ENCODE data around the gene GRM4. TPM values are rescaled to one million over a fixed set of nuclear protein-coding genes. Genes with fewer than 3 reads are reported as not detected.

The GRM4 gene
- total and polyA plus RNA-seq, 10 donors, result 0.02 to 0.26 (median 0.09) TPM; not detected in 3

DNA sequence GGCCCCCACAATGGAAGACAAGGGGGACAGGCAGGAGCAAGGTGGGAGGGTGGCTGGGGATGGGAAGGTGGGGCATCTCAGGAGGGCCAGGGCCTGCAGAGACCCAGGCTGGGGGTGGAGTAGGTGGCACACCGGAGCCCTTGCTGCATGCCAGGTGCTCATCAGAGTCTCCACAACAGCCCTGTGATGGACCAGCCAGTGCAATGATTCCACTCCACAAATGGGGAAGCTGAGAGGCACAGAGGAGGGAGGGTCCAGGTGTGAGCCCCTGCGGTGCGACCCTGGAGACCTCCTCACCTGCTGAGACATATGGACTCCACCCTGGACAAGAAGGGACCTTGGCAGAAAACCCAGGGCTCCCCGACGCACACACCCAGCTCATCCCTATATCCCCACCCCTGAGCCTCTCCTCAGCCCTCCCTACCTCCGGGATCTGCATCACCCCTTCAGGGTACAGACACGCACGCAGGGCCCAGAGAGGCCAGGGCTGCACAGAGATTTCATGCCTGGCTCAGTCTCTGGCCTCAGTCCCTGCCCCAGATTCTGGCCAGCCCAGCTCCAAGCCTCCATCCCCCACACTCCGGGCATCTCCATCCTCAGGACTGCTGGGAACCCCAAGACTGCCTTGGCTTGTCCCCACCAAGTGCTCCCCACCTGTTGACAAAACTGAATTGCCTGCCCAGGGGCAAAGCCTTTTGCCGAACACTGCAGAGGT lies 7.1 kb upstream of the GRM4 start:
- Histone ChIP-seq H3K27me3 (replicated peaks in 1 of 7) (peaks cover 4 to 81% (median 49%) of the 10 kb centered on the region in 7 donors), H3K9me3 (no peaks in the 10 kb centered on the region), H3K27ac (no peak overlapping the region), H3K4me3 (no peak overlapping the region), H3K4me1 (peaks cover 0 to 15% (median 11%) of the 10 kb centered on the region in 6 donors), H3K36me3 (no peaks in the 10 kb centered on the region)
- peak; percentile 37 for DNase-seq
- 80 to 86% (median 81%) methylated on average over 10 of the region's 10 CpGs for WGBS, 5 donors
- intact Hi-C loops (cut with DNase I; ENCODE audit: low total_unique reads), result loop anchor here (5.0 kb wide), 2 partner anchors 96 to 381 kb away; no protein-coding TSS in a partner anchor
- TF ChIP-seq POLR2AphosphoS5 (IDR thresholded peaks at IDR 0.05) (no peak), POLR2A (IDR thresholded peaks at IDR 0.05) (no peak)
- TF ChIP-seq, protein P1, sequence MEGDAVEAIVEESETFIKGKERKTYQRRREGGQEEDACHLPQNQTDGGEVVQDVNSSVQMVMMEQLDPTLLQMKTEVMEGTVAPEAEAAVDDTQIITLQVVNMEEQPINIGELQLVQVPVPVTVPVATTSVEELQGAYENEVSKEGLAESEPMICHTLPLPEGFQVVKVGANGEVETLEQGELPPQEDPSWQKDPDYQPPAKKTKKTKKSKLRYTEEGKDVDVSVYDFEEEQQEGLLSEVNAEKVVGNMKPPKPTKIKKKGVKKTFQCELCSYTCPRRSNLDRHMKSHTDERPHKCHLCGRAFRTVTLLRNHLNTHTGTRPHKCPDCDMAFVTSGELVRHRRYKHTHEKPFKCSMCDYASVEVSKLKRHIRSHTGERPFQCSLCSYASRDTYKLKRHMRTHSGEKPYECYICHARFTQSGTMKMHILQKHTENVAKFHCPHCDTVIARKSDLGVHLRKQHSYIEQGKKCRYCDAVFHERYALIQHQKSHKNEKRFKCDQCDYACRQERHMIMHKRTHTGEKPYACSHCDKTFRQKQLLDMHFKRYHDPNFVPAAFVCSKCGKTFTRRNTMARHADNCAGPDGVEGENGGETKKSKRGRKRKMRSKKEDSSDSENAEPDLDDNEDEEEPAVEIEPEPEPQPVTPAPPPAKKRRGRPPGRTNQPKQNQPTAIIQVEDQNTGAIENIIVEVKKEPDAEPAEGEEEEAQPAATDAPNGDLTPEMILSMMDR (IDR thresholded peaks at IDR 0.05 in 8 of 11, conservative IDR thresholded peaks at IDR 0.05 in 3 of 11), result no peak

DNA sequence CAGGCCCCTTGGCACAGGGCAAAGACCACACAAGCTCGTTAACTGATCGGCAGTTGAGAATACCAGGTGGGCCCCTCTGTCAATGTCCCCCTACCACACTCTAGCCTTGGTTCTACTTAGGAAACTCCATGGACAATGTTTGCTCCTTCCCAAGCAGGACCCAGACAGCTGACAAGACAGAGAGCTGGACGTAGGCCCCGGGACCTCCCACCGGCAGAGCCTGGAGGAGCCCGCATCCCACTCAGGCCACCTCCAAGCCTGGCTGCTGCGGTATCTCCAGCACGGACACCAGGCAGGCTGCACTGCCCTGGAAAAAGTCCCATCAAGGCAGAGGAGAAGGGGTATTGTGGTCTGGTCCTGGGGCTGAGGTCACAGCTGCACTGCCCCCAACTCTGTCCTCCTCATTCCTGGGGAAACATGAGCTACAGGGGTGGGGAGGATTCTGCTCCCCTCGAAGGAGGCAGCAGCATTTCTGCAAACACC lies 6.2 kb upstream of the GRM4 start:
- H3K36me3 ChIP-seq, result no peaks in the 10 kb centered on the region
- no peak overlapping the region for H3K4me3 ChIP-seq
- TF ChIP-seq, protein P1 (IDR thresholded peaks at IDR 0.05 in 8 of 11, conservative IDR thresholded peaks at IDR 0.05 in 3 of 11), result no peak
- TF ChIP-seq POLR2AphosphoS5 (IDR thresholded peaks at IDR 0.05), result no peak
- TF ChIP-seq POLR2A (IDR thresholded peaks at IDR 0.05), result no peak
- 51 to 71% (median 58%) methylated on average over 2 to 9 of the region's 9 CpGs for WGBS, 5 donors
- intact Hi-C loops (cut with DNase I; ENCODE audit: low total_unique reads), result loop anchor here (5.0 kb wide), 2 partner anchors 95 to 380 kb away; no protein-coding TSS in a partner anchor
- H3K9me3 ChIP-seq, result no peaks in the 10 kb centered on the region
- peaks cover 4 to 86% (median 49%) of the 10 kb centered on the region in 7 donors for H3K27me3 ChIP-seq (replicated peaks in 1 of 7)
- peaks cover 0 to 15% (median 11%) of the 10 kb centered on the region in 6 donors for H3K4me1 ChIP-seq
- no peak overlapping the region for H3K27ac ChIP-seq
- peak; percentile 47 for DNase-seq

DNA sequence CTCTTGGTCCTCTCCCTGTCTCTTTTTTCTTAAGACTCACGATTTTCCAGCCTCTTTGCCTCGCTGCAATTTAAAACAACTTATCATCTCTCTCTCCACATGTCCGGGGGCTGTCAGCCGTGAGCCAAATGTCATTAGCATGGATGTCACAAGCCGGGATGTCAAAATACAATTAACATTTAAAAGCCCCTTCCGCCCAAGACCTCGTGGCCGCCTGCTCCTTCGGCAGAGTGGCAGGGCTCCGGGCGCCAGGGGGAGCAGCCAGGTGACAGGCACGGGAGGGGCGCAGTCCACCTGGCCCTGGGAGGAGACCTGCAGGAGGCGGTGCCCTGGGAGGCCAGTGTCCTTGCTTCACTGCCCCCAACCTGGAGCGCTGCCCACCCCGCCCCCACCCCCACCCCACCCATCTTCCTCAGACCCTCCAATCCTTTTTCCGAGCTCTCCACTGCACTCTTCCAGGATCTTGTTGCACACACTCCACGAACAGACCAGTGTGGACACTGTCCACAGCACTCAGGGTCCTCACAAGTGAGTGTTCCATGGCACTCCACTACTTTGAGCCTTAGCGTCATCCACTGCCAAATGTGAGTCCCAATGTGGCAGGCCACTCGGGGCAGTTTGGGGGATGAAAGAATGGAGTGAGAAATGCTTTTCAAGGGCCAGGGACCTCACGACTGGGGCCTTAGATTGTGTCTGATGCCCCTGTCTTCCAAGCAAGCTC lies 5.6 kb upstream of the GRM4 start:
- peaks cover 4 to 93% (median 49%) of the 10 kb centered on the region in 7 donors for H3K27me3 ChIP-seq (replicated peaks in 1 of 7)
- H3K4me3 ChIP-seq, result no peak overlapping the region
- H3K4me1 ChIP-seq, result peaks cover 0 to 15% (median 11%) of the 10 kb centered on the region in 6 donors
- H3K27ac ChIP-seq, result no peak overlapping the region
- H3K9me3 ChIP-seq, result no peaks in the 10 kb centered on the region
- WGBS, 5 donors, result 14 to 20% (median 19%) methylated on average over 18 to 21 of the region's 21 CpGs
- DNase-seq, result peak; percentile 56
- no peak for TF ChIP-seq POLR2A (IDR thresholded peaks at IDR 0.05)
- no peak for TF ChIP-seq POLR2AphosphoS5 (IDR thresholded peaks at IDR 0.05)
- TF ChIP-seq, protein P1 (IDR thresholded peaks at IDR 0.05 in 8 of 11, conservative IDR thresholded peaks at IDR 0.05 in 3 of 11), result no peak
- no peaks in the 10 kb centered on the region for H3K36me3 ChIP-seq
- intact Hi-C loops (cut with DNase I; ENCODE audit: low total_unique reads), result loop anchor here (5.0 kb wide), 2 partner anchors 94 to 379 kb away; no protein-coding TSS in a partner anchor
